Measurements from ENCODE around the gene CSRNP3. TPM values are rescaled to one million over a fixed set of nuclear protein-coding genes. Genes with fewer than 3 reads are reported as not detected.

CSRNP3 gene
- total and polyA plus RNA-seq, 2 donors (not counting 3 experiments of a cell fraction or from before 2014, with no cell fraction given), result not detected

DNA sequence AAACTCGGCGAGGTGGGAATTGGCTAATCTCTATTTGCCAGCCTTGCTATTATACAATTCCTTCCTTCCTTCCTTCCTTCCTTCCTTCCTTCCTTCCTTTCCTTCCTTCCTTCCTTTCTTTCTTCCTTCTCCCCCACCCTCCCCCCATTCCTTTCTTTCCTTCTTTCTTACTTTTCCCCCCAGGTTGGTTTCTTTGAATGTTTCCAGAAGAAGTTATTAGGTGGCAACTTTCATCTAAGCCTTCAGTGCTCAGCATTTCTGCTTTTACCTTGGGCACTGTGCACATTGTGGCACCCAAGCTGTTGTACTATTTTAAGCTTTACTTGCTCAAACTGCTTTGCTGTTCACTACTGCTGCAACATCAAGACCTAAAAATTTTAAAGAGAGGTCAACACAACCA is 17.2 kb upstream of the CSRNP3 start:
- no TSS peak for BruUV-seq (replicated peaks)
- Histone ChIP-seq H3K79me2 (ENCODE audit: control insufficient read depth, insufficient read depth, low read length) (no peaks in the 10 kb centered on the region), H3K4me2 (ENCODE audit: insufficient read depth, low read length) (no peak overlapping the region), H3K4me1 (ENCODE audit: control insufficient read depth, extremely low read depth, insufficient read depth, low read length) (no peaks in the 10 kb centered on the region), H3K9ac (replicated peaks; ENCODE audit: extremely low read depth, insufficient read depth, low read length) (no peak overlapping the region), H3K27me3 (ENCODE audit: control insufficient read depth in 2 of 2, insufficient read depth in 2 of 2, low read length in 2 of 2) (peaks cover 0 to 2% of the 10 kb centered on the region in 2 experiments), H2AFZ (ENCODE audit: low read depth, low read length) (no peak overlapping the region), H3K27ac (ENCODE audit: insufficient read depth, low read depth, low read length) (no peak overlapping the region), H3K4me3 (replicated peaks in 1 of 3; ENCODE audit: insufficient read depth in 1 of 3, low read depth in 1 of 3, low read length in 3 of 3) (no peak overlapping the region), H3K36me3 (ENCODE audit: control insufficient read depth in 2 of 2, extremely low read depth in 1 of 2, insufficient read depth in 2 of 2, low read length in 2 of 2) (no peaks in the 10 kb centered on the region), H3K9me1 (replicated peaks; ENCODE audit: control insufficient read depth, extremely low read depth, insufficient read depth, low read length) (no peaks in the 10 kb centered on the region), H3K9me3 (replicated peaks; ENCODE audit: control insufficient read depth, insufficient read depth, low read length) (no peaks in the 10 kb centered on the region), H4K20me1 (replicated peaks; ENCODE audit: control insufficient read depth, extremely low read depth, insufficient read depth, low read length) (no peaks in the 10 kb centered on the region)
- intact Hi-C loops (cut with micrococcal nuclease) (no loop called here), dilution Hi-C loops (cut with MboI; ENCODE audit: extremely low pct_ligation_motif_present, low sequenced_read_pairs) (no loop called here)
- CTCF ChIA-PET, result no interaction called here
- FAIRE-seq (no peak), DNase-seq (ENCODE audit: low read depth, low spot score) (no peak)
- POLR2A ChIA-PET, result no interaction called here
- TF ChIP-seq GATA2 (IDR thresholded peaks at IDR 0.05; ENCODE audit: insufficient read depth, insufficient read length, low read depth, low read length), result no peak
- TF ChIP-seq EZH2 (IDR thresholded peaks at IDR 0.05; ENCODE audit: borderline replicate concordance, low read depth, low read length, severe bottlenecking), result no peak
- TF ChIP-seq POLR2AphosphoS5 (IDR thresholded peaks at IDR 0.05; ENCODE audit: insufficient read depth, low read depth, low read length), result no peak
- TF ChIP-seq JUN (IDR thresholded peaks at IDR 0.05; ENCODE audit: borderline replicate concordance, insufficient read depth, insufficient read length, low read depth), result no peak
- TF ChIP-seq POLR2A (IDR thresholded peaks at IDR 0.05; ENCODE audit: low read depth, low read length), result no peak
- no peak for TF ChIP-seq CTCF (IDR thresholded peaks at IDR 0.05; ENCODE audit: extremely low read depth in 1 of 2, insufficient read depth in 1 of 2, low read depth in 1 of 2, low read length in 2 of 2)
- no peak for TF ChIP-seq FOS (IDR thresholded peaks at IDR 0.05; ENCODE audit: borderline replicate concordance, insufficient read depth, low read length)
- TF ChIP-seq, protein P1, sequence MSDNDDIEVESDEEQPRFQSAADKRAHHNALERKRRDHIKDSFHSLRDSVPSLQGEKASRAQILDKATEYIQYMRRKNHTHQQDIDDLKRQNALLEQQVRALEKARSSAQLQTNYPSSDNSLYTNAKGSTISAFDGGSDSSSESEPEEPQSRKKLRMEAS (IDR thresholded peaks at IDR 0.05; ENCODE audit: insufficient read depth, insufficient read length), result no peak
- no peak for TF ChIP-seq MYC (IDR thresholded peaks at IDR 0.05; ENCODE audit: low read depth, low read length)
